HL-60 (cell line): ENCODE results near the gene LGALS7B.

Experiments used
- GABPA ChIP-seq: IDR thresholded peaks from 2 replicates; pipeline ENCODE4 v1.6.1; 2012; ENCODE audit warnings: low read depth
- POLR2AphosphoS5 ChIP-seq: IDR thresholded peaks from 2 replicates; pipeline ENCODE4 v1.6.1; 2012; ENCODE audit warnings: low read depth
- SPI1 ChIP-seq: IDR thresholded peaks from 2 replicates; pipeline ENCODE4 v1.6.1; 2012; ENCODE audit warnings: low read depth, mild to moderate bottlenecking, borderline replicate concordance
- TF ChIP-seq, protein P1 (sequence below): IDR thresholded peaks from one replicate; pipeline ENCODE4 v1.5.1; 2011; ENCODE audit warnings: low read length, control low read depth, inconsistent platforms; ENCODE audit not compliant: insufficient read depth
- TF ChIP-seq, protein P2 (sequence below): IDR thresholded peaks from 2 replicates; pipeline ENCODE4 v1.6.1; 2012; ENCODE audit warnings: low read depth; ENCODE audit not compliant: insufficient replicate concordance

DNA sequence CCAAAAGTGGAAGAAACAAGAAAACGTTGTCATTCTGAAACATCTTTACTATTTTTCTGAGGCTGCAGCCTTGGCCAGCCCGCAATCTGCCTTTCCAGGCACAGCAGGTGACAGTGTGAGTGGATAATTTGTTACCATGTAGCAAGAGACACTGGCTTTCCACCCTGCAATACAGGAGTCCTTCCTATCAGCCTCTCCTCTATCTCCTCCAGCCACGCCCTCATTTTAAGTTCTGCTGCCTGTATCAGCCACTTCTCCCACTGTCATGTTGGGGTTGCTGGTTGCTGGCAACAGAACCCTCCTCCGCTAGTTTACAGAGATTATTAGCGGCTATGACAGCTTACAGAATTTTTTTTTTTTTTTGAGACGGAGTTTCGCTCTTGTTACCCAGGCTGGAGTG is 7.9 kb upstream of the LGALS7B start:
- TF ChIP-seq, protein P1, sequence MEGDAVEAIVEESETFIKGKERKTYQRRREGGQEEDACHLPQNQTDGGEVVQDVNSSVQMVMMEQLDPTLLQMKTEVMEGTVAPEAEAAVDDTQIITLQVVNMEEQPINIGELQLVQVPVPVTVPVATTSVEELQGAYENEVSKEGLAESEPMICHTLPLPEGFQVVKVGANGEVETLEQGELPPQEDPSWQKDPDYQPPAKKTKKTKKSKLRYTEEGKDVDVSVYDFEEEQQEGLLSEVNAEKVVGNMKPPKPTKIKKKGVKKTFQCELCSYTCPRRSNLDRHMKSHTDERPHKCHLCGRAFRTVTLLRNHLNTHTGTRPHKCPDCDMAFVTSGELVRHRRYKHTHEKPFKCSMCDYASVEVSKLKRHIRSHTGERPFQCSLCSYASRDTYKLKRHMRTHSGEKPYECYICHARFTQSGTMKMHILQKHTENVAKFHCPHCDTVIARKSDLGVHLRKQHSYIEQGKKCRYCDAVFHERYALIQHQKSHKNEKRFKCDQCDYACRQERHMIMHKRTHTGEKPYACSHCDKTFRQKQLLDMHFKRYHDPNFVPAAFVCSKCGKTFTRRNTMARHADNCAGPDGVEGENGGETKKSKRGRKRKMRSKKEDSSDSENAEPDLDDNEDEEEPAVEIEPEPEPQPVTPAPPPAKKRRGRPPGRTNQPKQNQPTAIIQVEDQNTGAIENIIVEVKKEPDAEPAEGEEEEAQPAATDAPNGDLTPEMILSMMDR: no peak
- no peak for TF ChIP-seq POLR2AphosphoS5
- TF ChIP-seq, protein P2, sequence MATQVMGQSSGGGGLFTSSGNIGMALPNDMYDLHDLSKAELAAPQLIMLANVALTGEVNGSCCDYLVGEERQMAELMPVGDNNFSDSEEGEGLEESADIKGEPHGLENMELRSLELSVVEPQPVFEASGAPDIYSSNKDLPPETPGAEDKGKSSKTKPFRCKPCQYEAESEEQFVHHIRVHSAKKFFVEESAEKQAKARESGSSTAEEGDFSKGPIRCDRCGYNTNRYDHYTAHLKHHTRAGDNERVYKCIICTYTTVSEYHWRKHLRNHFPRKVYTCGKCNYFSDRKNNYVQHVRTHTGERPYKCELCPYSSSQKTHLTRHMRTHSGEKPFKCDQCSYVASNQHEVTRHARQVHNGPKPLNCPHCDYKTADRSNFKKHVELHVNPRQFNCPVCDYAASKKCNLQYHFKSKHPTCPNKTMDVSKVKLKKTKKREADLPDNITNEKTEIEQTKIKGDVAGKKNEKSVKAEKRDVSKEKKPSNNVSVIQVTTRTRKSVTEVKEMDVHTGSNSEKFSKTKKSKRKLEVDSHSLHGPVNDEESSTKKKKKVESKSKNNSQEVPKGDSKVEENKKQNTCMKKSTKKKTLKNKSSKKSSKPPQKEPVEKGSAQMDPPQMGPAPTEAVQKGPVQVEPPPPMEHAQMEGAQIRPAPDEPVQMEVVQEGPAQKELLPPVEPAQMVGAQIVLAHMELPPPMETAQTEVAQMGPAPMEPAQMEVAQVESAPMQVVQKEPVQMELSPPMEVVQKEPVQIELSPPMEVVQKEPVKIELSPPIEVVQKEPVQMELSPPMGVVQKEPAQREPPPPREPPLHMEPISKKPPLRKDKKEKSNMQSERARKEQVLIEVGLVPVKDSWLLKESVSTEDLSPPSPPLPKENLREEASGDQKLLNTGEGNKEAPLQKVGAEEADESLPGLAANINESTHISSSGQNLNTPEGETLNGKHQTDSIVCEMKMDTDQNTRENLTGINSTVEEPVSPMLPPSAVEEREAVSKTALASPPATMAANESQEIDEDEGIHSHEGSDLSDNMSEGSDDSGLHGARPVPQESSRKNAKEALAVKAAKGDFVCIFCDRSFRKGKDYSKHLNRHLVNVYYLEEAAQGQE: no peak
- no peak for TF ChIP-seq GABPA
- TF ChIP-seq SPI1: no peak
